Activated CD8-positive, alpha-beta T cell treated with anti-CD3 and anti-CD28 coated beads for 36 hours (primary cell): ENCODE data around the gene ASTL. TPM values are rescaled to one million over a fixed set of nuclear protein-coding genes. Genes with fewer than 3 reads are reported as not detected.

Source experiments
- ATAC-seq: fragments of 200-7000 bp; cut with Tn5 transposase; one replicate; pipeline ENCODE4 v1.10.0; 2021; ENCODE audit warnings: mild to moderate bottlenecking, moderate library complexity
- CTCF ChIA-PET: fragments of 350-600 bp; sonication (Branson Sonifier 250); formaldehyde crosslinking; loops from one replicate; lab custom pipeline; 2021; ENCODE audit warnings: antibody characterized with exemption; lab: Charles Lee
- POLR2A ChIA-PET: fragments of 350-600 bp; sonication (Branson Sonifier 250); formaldehyde crosslinking; loops from one replicate; lab custom pipeline; 2021; ENCODE audit warnings: antibody characterized with exemption; lab: Charles Lee
- DNase-seq: peaks from one replicate; pipeline ENCODE4 v3.0.0-alpha.2; 2020
- H3K27ac Mint-ChIP-seq: one replicate; pipeline ENCODE4 v1.8.0; 2021; ENCODE audit warnings: mild to moderate bottlenecking, mixed read lengths
- H3K27me3 Mint-ChIP-seq: one replicate; pipeline ENCODE4 v1.8.0; 2021; ENCODE audit warnings: mixed read lengths
- H3K36me3 Mint-ChIP-seq: one replicate; pipeline ENCODE4 v1.8.0; 2021; ENCODE audit warnings: low read depth, mixed read lengths
- H3K4me1 Mint-ChIP-seq: one replicate; pipeline ENCODE4 v1.8.0; 2021; ENCODE audit warnings: low read depth, mixed read lengths
- H3K4me3 Mint-ChIP-seq: one replicate; pipeline ENCODE4 v1.8.0; 2021; ENCODE audit warnings: mild to moderate bottlenecking, moderate library complexity, mixed read lengths
- H3K9me3 Mint-ChIP-seq: one replicate; pipeline ENCODE4 v1.8.0; 2021; ENCODE audit warnings: mixed read lengths
- intact Hi-C: fragments of 100-400 bp; cut with micrococcal nuclease; formaldehyde crosslinking; loops from one replicate; pipeline ENCODE4 v1.10.0; 2022
- total RNA-seq, 2 experiments: library from RNA; stranded (reverse); gene quantifications; one replicate each; pipeline ENCODE4 v1.2.3, GENCODE V29; 2021
- TF ChIP-seq, protein P1 (sequence below): fragments of 200-600 bp; IDR thresholded peaks from one replicate; pipeline ENCODE4 v1.8.0; 2022; ENCODE audit warnings: antibody characterized with exemption, mild to moderate bottlenecking

The ASTL gene
- total RNA-seq, 2 experiments from 2014 or later = 1.8 to 2.7 TPM

GRCh38 chr2:96146881-96147592 lies 8.7 kb upstream of the ASTL start:
- peak overlapping the region; percentile 98 for H3K27ac Mint-ChIP-seq
- ATAC-seq (no peak), DNase-seq (no peak)
- POLR2A ChIA-PET = interaction anchor here (0.7 to 14.8 kb wide), 7 partner anchors 8 to 362 kb away, joined by 3 to 690 read pairs (median 9); partner anchors contain the start of gene ASTL
- H3K27me3 Mint-ChIP-seq = no peaks in the 10 kb centered on the region
- intact Hi-C loops = loop anchor here (2.0 to 10.0 kb wide), 3 partner anchors 18 to 388 kb away; partner anchors contain the start of genes ARID5A and ITPRIPL1
- H3K9me3 Mint-ChIP-seq = no peaks in the 10 kb centered on the region
- H3K4me3 Mint-ChIP-seq = peak overlapping the region; percentile 98
- H3K4me1 Mint-ChIP-seq = peaks cover 60% of the 10 kb centered on the region
- H3K36me3 Mint-ChIP-seq = peaks cover 27% of the 10 kb centered on the region
- CTCF ChIA-PET = interaction anchor here (0.9 to 14.1 kb wide), 8 partner anchors 8 to 120 kb away, joined by 3 to 540 read pairs (median 4); no protein-coding TSS in a partner anchor
- TF ChIP-seq, protein P1, sequence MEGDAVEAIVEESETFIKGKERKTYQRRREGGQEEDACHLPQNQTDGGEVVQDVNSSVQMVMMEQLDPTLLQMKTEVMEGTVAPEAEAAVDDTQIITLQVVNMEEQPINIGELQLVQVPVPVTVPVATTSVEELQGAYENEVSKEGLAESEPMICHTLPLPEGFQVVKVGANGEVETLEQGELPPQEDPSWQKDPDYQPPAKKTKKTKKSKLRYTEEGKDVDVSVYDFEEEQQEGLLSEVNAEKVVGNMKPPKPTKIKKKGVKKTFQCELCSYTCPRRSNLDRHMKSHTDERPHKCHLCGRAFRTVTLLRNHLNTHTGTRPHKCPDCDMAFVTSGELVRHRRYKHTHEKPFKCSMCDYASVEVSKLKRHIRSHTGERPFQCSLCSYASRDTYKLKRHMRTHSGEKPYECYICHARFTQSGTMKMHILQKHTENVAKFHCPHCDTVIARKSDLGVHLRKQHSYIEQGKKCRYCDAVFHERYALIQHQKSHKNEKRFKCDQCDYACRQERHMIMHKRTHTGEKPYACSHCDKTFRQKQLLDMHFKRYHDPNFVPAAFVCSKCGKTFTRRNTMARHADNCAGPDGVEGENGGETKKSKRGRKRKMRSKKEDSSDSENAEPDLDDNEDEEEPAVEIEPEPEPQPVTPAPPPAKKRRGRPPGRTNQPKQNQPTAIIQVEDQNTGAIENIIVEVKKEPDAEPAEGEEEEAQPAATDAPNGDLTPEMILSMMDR = no peak

DNA sequence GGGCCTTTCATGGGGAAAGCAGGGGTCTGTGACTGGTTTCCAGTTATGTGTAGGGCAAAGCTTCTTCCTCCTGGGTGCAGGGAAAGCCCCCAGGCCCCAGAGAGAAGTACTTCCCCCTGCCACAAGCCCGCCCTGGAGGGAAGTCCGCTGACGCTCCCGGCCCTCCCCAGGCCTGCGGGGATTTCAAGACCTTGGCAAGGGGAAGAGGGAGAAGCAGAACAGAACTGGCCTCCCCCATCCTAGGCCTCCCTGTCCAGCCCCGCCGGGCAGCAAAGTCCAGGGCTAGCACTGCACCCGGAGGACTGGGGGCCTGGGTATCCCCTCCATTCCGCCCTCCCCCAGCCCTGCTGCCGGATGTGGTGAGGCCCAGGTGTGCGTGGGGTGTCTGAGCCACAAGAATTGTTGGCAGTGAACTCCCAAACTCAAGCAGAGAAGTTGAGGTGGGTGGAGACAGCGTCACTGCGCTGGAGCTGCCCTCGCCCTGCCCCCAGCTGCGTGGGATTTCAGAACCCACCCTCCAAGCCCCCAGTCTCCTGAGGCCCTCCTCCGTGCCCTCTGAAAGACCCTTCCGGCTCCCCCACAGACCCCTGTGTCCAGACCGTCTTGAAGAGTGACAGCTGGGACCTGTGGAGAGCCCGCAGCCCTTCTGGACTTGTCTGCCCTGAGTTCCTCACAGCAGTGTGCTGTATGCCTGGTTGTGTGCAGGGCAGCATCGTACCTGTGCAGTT lies 8.0 kb upstream of the ASTL start:
- ATAC-seq = peak; percentile 26
- CTCF ChIA-PET = interaction anchor here (1.0 to 14.1 kb wide), 8 partner anchors 9 to 120 kb away, joined by 3 to 540 read pairs (median 8); no protein-coding TSS in a partner anchor
- TF ChIP-seq, protein P1 = no peak
- POLR2A ChIA-PET = interaction anchor here (0.9 to 14.8 kb wide), 9 partner anchors 8 to 175 kb away, joined by 3 to 690 read pairs (median 12); partner anchors contain the start of genes ASTL and CIAO1
- DNase-seq = peak; percentile 97
- H3K4me3 Mint-ChIP-seq = peak overlapping the region; percentile 98
- intact Hi-C loops = loop anchor here (2.0 to 10.0 kb wide), 3 partner anchors 18 to 388 kb away; partner anchors contain the start of genes ARID5A and ITPRIPL1
- H3K9me3 Mint-ChIP-seq = no peaks in the 10 kb centered on the region
- H3K36me3 Mint-ChIP-seq = peaks cover 32% of the 10 kb centered on the region
- peaks cover 56% of the 10 kb centered on the region for H3K4me1 Mint-ChIP-seq
- no peaks in the 10 kb centered on the region for H3K27me3 Mint-ChIP-seq
- peak overlapping the region; percentile 98 for H3K27ac Mint-ChIP-seq

- intact Hi-C loops = loop anchor here (2.0 to 10.0 kb wide), 3 partner anchors 19 to 389 kb away; partner anchors contain the start of genes ARID5A and ITPRIPL1
- Mint-ChIP-seq H3K4me1 (peaks cover 55% of the 10 kb centered on the region), H3K36me3 (peaks cover 34% of the 10 kb centered on the region), H3K27me3 (no peaks in the 10 kb centered on the region), H3K4me3 (peak overlapping the region; percentile 98), H3K27ac (peak overlapping the region; percentile 98), H3K9me3 (no peaks in the 10 kb centered on the region)
- ChIA-PET POLR2A (interaction anchor here (1.4 to 14.8 kb wide), 6 partner anchors 10 to 175 kb away, joined by 4 to 690 read pairs (median 48); partner anchors contain the start of gene CIAO1), CTCF (interaction anchor here (1.1 to 14.1 kb wide), 5 partner anchors 12 to 121 kb away, joined by 3 to 540 read pairs (median 9); no protein-coding TSS in a partner anchor)
- peak; percentile 1 for ATAC-seq
- DNase-seq = no peak
- TF ChIP-seq, protein P1 = no peak
Measured at GRCh38 chr2:96145848-96146152, 7.5 kb upstream of the ASTL start.

GRCh38 chr2:96145036-96145847 lies 6.9 kb upstream of the ASTL start, which contains the start of gene DUSP2:
Gene DUSP2, minus strand, starts transcription at chr2:96145440. Its CDS starts 86 bp downstream, at chr2:96145354.
- Mint-ChIP-seq H3K9me3 (no peaks in the 10 kb centered on the region), H3K36me3 (peaks cover 34% of the 10 kb centered on the region), H3K4me1 (peaks cover 53% of the 10 kb centered on the region), H3K27me3 (no peaks in the 10 kb centered on the region), H3K27ac (peak within 1 kb of the TSS; percentile 98), H3K4me3 (peak within 1 kb of the TSS; percentile 98)
- ATAC-seq (peak; percentile 47), DNase-seq (peak; percentile 96)
- CTCF ChIA-PET = interaction anchor here (1.5 to 14.1 kb wide), 5 partner anchors 13 to 60 kb away, joined by 3 to 540 read pairs (median 9); no protein-coding TSS in a partner anchor
- intact Hi-C loops = loop anchor here (10.0 kb wide), 2 partner anchors 180 to 390 kb away; partner anchors contain the start of genes ARID5A and ITPRIPL1
- POLR2A ChIA-PET = interaction anchor here (0.6 to 14.8 kb wide), 8 partner anchors 9 to 569 kb away, joined by 3 to 690 read pairs (median 20); partner anchors contain the start of genes CIAO1 and STARD7
- TF ChIP-seq, protein P1 = no peak
